ENCODE measurements around the gene RNF148.

The RNF148 gene

DNA sequence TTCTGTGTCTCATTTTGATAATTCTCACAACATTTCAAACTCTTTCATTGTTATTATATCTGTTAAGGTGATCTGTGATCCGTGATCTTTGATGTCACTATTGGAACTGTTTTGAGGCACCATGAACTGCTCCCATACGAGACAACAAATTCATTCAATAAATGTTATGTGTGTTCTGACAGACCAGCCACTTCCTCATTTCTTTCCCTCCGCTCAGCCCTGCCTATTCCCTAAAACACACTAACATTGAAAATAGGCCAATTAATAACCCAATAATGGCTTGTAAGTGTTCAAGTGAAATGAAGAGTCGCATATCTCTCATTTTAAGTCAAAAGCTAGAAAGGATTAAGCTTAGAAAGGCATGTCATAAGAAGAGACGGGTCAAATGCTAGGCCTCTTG is 49.0 kb downstream of the RNF148 start:
- no peak overlapping the region for H3K4me3 ChIP-seq (ENCODE audit: control insufficient read depth, low read depth, low read length)
- TF ChIP-seq, protein P1, sequence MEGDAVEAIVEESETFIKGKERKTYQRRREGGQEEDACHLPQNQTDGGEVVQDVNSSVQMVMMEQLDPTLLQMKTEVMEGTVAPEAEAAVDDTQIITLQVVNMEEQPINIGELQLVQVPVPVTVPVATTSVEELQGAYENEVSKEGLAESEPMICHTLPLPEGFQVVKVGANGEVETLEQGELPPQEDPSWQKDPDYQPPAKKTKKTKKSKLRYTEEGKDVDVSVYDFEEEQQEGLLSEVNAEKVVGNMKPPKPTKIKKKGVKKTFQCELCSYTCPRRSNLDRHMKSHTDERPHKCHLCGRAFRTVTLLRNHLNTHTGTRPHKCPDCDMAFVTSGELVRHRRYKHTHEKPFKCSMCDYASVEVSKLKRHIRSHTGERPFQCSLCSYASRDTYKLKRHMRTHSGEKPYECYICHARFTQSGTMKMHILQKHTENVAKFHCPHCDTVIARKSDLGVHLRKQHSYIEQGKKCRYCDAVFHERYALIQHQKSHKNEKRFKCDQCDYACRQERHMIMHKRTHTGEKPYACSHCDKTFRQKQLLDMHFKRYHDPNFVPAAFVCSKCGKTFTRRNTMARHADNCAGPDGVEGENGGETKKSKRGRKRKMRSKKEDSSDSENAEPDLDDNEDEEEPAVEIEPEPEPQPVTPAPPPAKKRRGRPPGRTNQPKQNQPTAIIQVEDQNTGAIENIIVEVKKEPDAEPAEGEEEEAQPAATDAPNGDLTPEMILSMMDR (conservative IDR thresholded peaks at IDR 0.05; ENCODE audit: control insufficient read depth, insufficient read depth, low read depth, low read length) = no peak
- DNase-seq (ENCODE audit: low read depth) = no peak

DNA sequence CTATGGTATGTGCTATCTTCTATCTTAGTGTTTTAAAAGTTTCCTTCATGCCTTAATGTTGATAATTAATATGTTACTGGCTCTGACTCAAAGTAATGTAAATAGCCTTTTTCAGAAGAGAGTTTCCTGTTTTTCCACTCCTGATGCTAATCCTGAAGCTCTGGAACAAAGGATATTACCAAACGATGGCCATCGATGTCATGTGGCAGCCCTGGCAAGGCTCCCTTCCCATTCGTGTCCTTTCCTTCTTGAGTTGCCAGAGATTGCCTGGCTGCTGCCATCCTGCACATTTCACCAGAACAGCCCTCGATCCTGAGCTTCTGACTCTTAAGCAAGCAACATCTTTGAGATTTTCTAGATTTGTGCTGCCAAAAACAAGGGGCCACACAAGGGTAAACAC is 49.8 kb downstream of the RNF148 start:
- DNase-seq (ENCODE audit: low read depth) = no peak
- H3K4me3 ChIP-seq (ENCODE audit: control insufficient read depth, low read depth, low read length) = no peak overlapping the region
- TF ChIP-seq, protein P1 (conservative IDR thresholded peaks at IDR 0.05; ENCODE audit: control insufficient read depth, insufficient read depth, low read depth, low read length) = no peak

Data from fibroblast of mammary gland (primary cell).